Measurements from ENCODE around the gene CD300C.

DNA sequence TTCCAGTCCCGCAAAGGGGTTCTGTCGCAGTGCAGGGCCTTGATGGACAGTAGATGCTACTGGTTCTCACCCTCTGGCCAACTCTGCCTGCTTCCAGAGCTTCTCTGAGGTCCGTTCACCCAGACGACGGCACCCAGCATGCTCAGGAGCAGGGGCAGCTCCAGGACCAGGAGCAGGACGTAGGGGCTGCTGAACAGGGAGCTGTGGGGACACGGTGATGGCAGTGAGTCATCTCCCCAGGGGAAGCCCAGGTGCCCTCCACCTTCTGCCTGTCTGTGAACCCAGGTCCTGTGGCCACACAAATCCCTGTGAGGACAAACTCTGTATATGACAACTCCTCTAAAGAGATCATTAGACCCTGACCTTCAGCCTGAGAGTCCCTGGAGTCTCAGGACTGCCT is 3.4 kb upstream of the CD300C start:
- no peak for TF ChIP-seq ZNF624 (tag by site-specific recombination; IDR thresholded peaks at IDR 0.05)
- no peak for TF ChIP-seq CTCF (tag by site-specific recombination; IDR thresholded peaks at IDR 0.05)
- no peak for TF ChIP-seq TCF7L2 (IDR thresholded peaks at IDR 0.05; ENCODE audit: borderline replicate concordance, low read depth, low read length)
- TF ChIP-seq ELK4 (IDR thresholded peaks at IDR 0.05; ENCODE audit: borderline replicate concordance, low read depth, low read length) = no peak
